Stomach smooth muscle (tissue), 2 donors: ENCODE results near the gene MTERF1.
"Not testable (repeated sequence)": the region's sequence is repeated elsewhere in the genome, so short reads cannot be mapped to it uniquely, and the experiment has no call there.

ENCODE experiments used
- H3K27ac ChIP-seq: one replicate; pipeline ENCODE4 v1.7.0; 2013; ENCODE audit warnings: mild to moderate bottlenecking, low read length, inconsistent platforms
- H3K27me3 ChIP-seq, 2 donors: one replicate each; pipeline ENCODE4 v1.7.0; 2013; ENCODE audit warnings: low read length in 2 of 2; ENCODE audit not compliant: insufficient read depth in 2 of 2, control insufficient read depth in 1 of 2
- H3K36me3 ChIP-seq, 2 donors: one replicate each; pipeline ENCODE4 v1.7.0; 2013; ENCODE audit warnings: low read length in 2 of 2; ENCODE audit not compliant: control insufficient read depth in 2 of 2, insufficient read depth in 2 of 2
- H3K4me1 ChIP-seq: one replicate; pipeline ENCODE4 v1.7.0; 2013; ENCODE audit warnings: low read length; ENCODE audit not compliant: control insufficient read depth, insufficient read depth
- H3K4me3 ChIP-seq, 2 donors: one replicate each; pipeline ENCODE4 v1.7.0; 2013; ENCODE audit warnings: low read length in 2 of 2
- H3K9ac ChIP-seq, 2 donors: one replicate each; pipeline ENCODE4 v1.7.0; 2013; ENCODE audit warnings: low read length in 2 of 2, mild to moderate bottlenecking in 1 of 2
- H3K9me3 ChIP-seq, 2 donors: one replicate each; pipeline ENCODE4 v1.7.0; 2013; ENCODE audit warnings: low read length in 2 of 2; ENCODE audit not compliant: control insufficient read depth in 2 of 2
- donor health status: healthy.
- donor health status: Pancreatic carcinoma.

Gene MTERF1

GRCh38 chr7:91880016-91880412 is 488 bp downstream of the MTERF1 start:
- H3K4me3 ChIP-seq: peak overlapping the region; percentile 99 to 100
- H3K36me3 ChIP-seq: no peaks in the 10 kb centered on the region
- no peaks in the 10 kb centered on the region for H3K9me3 ChIP-seq
- peak overlapping the region; percentile 85 to 95 for H3K9ac ChIP-seq
- H3K4me1 ChIP-seq: peaks cover 4% of the 10 kb centered on the region
- no peak overlapping the region for H3K27ac ChIP-seq
- no peaks in the 10 kb centered on the region for H3K27me3 ChIP-seq

GRCh38 chr7:91876391-91877133 is 3.9 kb downstream of the MTERF1 start:
- Histone ChIP-seq H3K36me3 (peaks cover 0 to 5% of the 10 kb centered on the region in 2 donors), H3K9me3 (no peaks in the 10 kb centered on the region), H3K27ac (no peak overlapping the region), H3K4me1 (peaks cover 4% of the 10 kb centered on the region), H3K4me3 (no peak overlapping the region), H3K27me3 (no peaks in the 10 kb centered on the region), H3K9ac (no peak overlapping the region)

- no peak overlapping the region for H3K9ac ChIP-seq
- H3K4me3 ChIP-seq: no peak overlapping the region
- H3K27ac ChIP-seq: no peak overlapping the region
- peaks cover 4% of the 10 kb centered on the region for H3K4me1 ChIP-seq
- H3K27me3 ChIP-seq: no peaks in the 10 kb centered on the region
- H3K9me3 ChIP-seq: no peaks in the 10 kb centered on the region
- peaks cover 0 to 5% of the 10 kb centered on the region in 2 donors for H3K36me3 ChIP-seq
Measured at GRCh38 chr7:91875851-91876250, 4.7 kb downstream of the MTERF1 start.

DNA sequence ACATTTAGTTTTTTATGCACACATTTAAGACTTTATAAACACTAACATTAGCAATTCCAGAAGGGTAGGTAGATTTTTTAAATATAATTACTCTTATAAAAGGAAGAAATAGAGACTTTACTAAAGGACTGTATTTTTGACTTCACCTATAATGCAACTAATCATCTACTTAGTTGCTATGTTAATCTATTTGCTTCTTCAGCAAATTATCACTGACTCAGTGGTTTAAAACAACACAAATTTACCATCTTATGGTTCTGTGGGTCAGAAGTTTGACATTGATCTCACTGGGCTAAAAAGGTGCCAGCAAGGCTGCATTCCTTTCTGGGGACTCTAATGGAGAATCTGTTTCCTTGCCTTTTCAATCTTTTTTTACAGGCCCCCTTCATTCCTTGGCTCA is 7.6 kb downstream of the MTERF1 start:
- Histone ChIP-seq H3K9ac (no peak overlapping the region), H3K27me3 (no peaks in the 10 kb centered on the region), H3K27ac (no peak overlapping the region), H3K9me3 (no peaks in the 10 kb centered on the region), H3K36me3 (peaks cover 0 to 5% of the 10 kb centered on the region in 2 donors), H3K4me1 (no peaks in the 10 kb centered on the region), H3K4me3 (no peak overlapping the region)

DNA sequence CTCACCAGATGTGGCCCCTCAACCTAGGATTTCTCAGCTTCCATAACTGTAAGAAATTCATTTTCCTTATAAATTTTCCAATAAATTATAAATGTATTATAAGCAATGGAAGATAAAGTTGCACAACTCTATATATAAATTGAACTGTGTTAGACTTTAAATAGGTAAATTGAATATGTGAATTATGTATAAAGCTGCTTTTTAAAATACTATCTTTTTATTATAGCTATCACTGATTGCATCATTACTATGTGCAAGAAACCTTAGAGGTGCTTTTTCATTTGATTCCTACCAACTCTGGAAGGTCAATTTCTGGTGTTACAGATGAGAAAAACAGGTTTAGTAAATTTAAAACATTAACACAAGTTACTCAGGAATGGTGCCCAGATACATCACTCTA is 8.4 kb downstream of the MTERF1 start:
- Histone ChIP-seq H3K27me3 (no peaks in the 10 kb centered on the region), H3K36me3 (peaks cover 0 to 5% of the 10 kb centered on the region in 2 donors), H3K4me1 (no peaks in the 10 kb centered on the region), H3K9me3 (no peaks in the 10 kb centered on the region), H3K27ac (no peak overlapping the region), H3K9ac (no peak overlapping the region), H3K4me3 (no peak overlapping the region)

- Histone ChIP-seq H3K4me3 (no peak overlapping the region), H3K27me3 (no peaks in the 10 kb centered on the region), H3K27ac (no peak overlapping the region), H3K36me3 (peaks cover 0 to 5% of the 10 kb centered on the region in 2 donors), H3K9ac (no peak overlapping the region), H3K4me1 (no peaks in the 10 kb centered on the region), H3K9me3 (no peaks in the 10 kb centered on the region)
Measured at GRCh38 chr7:91869661-91870060, 10.8 kb downstream of the MTERF1 start.

DNA sequence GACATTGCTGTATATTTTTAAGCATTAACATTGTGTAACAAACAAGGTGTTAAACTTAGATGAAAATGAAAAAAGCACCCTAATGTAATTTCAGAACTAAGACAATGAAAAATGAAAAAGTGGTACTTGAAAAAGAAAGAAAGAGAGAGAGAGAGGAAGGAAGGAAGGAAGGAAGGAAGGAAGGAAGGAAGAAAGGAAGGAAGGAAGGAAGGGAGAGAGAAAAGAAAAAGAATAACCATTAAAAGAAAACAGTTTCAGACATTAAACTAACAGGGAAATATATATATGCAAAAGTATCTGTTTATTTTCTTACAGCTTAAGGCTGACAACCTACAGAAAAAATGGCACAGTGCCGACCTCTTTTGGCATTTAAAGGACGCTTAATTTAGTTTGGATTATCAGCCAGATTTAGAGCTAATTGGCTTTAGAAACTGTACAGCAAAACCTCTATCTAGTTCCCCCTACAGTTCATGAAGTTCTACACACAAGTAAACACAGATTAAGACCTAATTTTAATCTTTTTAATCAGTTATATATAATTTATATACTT is 13.8 kb downstream of the MTERF1 start:
- Histone ChIP-seq H3K4me1 (no peaks in the 10 kb centered on the region), H3K9ac (no peak overlapping the region), H3K36me3 (no peaks in the 10 kb centered on the region), H3K27me3 (no peaks in the 10 kb centered on the region), H3K4me3 (no peak overlapping the region), H3K9me3 (no peaks in the 10 kb centered on the region), H3K27ac (no peak overlapping the region)

DNA sequence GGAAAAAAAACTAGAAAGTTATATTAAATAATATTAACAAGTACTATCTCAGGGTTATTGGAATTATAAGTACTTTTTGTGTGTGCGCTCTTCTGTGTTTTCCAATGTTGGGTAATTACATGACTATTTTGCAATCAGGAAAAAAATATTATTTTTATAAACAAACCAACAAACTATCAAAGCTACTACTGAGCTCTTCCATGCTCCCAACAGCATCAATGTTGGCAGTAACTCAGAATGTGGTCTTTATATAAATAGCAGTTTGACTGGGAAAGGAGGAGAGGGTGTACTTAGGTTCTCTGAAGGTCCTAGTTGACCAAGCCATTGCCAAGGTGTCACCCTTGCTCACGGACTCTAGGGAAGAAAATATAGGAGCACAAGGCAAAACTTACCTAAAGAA is 15.0 kb downstream of the MTERF1 start:
- Histone ChIP-seq H3K4me3 (no peak overlapping the region), H3K36me3 (no peaks in the 10 kb centered on the region), H3K27me3 (no peaks in the 10 kb centered on the region), H3K4me1 (no peaks in the 10 kb centered on the region), H3K9ac (no peak overlapping the region), H3K9me3 (no peaks in the 10 kb centered on the region), H3K27ac (no peak overlapping the region)

DNA sequence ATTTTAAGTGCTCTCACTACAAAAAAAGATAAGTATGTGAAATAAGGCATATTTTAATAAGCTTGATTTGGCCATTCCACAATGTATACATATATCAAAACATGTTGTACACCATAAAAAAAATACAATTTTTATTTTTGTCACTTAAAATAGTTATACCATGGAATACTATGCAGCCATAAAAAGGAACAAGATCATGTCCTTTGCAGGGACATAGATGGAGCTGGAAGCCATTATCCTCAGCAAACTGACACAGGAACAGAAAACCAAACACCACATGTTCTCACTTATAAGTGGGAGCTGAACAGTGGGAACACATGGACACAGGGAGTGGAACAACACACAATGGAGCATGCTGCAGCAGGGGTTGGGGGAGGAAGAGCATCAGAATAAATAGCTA is 15.9 kb downstream of the MTERF1 start:
- H3K4me3 ChIP-seq, H3K27ac ChIP-seq, H3K4me1 ChIP-seq, H3K27me3 ChIP-seq, H3K9me3 ChIP-seq, H3K9ac ChIP-seq, H3K36me3 ChIP-seq: not testable (repeated sequence)

- Histone ChIP-seq H3K4me1 (no peaks in the 10 kb centered on the region), H3K36me3 (no peaks in the 10 kb centered on the region), H3K27ac (no peak overlapping the region), H3K27me3 (no peaks in the 10 kb centered on the region), H3K9me3 (no peaks in the 10 kb centered on the region), H3K9ac (no peak overlapping the region), H3K4me3 (no peak overlapping the region)
Measured at GRCh38 chr7:91864070-91864469, 16.4 kb downstream of the MTERF1 start.

DNA sequence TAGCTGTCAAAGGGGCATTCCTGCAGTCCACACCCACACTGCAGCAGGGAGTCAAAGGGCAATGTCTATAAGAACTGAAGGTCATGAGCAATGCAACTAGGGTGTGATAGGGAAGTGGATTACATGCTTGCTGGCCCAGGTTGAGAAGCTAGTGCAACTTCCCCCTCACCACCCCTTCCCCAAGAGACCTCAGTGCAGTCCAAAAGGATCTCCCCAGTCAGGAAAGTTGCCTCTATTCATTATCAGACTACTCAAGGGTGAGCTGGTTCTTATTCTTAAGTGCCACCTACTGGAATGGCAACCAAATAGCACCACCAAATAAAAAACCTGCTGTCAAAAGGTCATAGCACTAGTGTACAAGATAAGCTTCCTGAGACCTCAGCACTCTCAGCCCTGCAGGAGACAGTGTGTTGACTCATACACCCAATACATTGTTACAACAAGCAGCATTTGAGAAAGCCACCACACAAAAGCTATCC is 28.2 kb downstream of the MTERF1 start:
- H3K36me3 ChIP-seq: no peaks in the 10 kb centered on the region
- no peaks in the 10 kb centered on the region for H3K27me3 ChIP-seq
- H3K4me3 ChIP-seq: no peak overlapping the region
- no peak overlapping the region for H3K9ac ChIP-seq
- no peaks in the 10 kb centered on the region for H3K4me1 ChIP-seq
- H3K27ac ChIP-seq: no peak overlapping the region
- no peaks in the 10 kb centered on the region for H3K9me3 ChIP-seq
